Measurements from ENCODE around the gene FABP7. TPM values are rescaled to one million over a fixed set of nuclear protein-coding genes. Genes with fewer than 3 reads are reported as not detected.

The FABP7 gene
- total and polyA plus RNA-seq, 8 donors, result 2.8 TPM; not detected in 7

GRCh38 chr6:122758927-122759334, 20.6 kb upstream of the FABP7 start:
- WGBS, 5 donors, result 40 to 63% (median 51%) methylated on average over 1 of the region's 1 CpG
- no peaks in the 10 kb centered on the region for H3K36me3 ChIP-seq
- H3K9me3 ChIP-seq, result no peaks in the 10 kb centered on the region
- H3K27me3 ChIP-seq, result no peaks in the 10 kb centered on the region
- no peak overlapping the region for H3K27ac ChIP-seq
- TF ChIP-seq EP300 (IDR thresholded peaks at IDR 0.05) (no peak), POLR2AphosphoS5 (IDR thresholded peaks at IDR 0.05) (no peak), POLR2A (IDR thresholded peaks at IDR 0.05) (no peak)
- TF ChIP-seq, protein P1, sequence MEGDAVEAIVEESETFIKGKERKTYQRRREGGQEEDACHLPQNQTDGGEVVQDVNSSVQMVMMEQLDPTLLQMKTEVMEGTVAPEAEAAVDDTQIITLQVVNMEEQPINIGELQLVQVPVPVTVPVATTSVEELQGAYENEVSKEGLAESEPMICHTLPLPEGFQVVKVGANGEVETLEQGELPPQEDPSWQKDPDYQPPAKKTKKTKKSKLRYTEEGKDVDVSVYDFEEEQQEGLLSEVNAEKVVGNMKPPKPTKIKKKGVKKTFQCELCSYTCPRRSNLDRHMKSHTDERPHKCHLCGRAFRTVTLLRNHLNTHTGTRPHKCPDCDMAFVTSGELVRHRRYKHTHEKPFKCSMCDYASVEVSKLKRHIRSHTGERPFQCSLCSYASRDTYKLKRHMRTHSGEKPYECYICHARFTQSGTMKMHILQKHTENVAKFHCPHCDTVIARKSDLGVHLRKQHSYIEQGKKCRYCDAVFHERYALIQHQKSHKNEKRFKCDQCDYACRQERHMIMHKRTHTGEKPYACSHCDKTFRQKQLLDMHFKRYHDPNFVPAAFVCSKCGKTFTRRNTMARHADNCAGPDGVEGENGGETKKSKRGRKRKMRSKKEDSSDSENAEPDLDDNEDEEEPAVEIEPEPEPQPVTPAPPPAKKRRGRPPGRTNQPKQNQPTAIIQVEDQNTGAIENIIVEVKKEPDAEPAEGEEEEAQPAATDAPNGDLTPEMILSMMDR (IDR thresholded peaks at IDR 0.05), result no peak
- no peaks in the 10 kb centered on the region for H3K4me1 ChIP-seq
- intact Hi-C loops (cut with DNase I; ENCODE audit: low total_unique reads), result no loop called here
- no peak for DNase-seq
- no peak overlapping the region for H3K4me3 ChIP-seq

GRCh38 chr6:122760330-122760729, 19.2 kb upstream of the FABP7 start:
- DNase-seq, result no peak
- no peaks in the 10 kb centered on the region for H3K9me3 ChIP-seq
- H3K36me3 ChIP-seq, result no peaks in the 10 kb centered on the region
- no peak overlapping the region for H3K4me3 ChIP-seq
- TF ChIP-seq POLR2A (IDR thresholded peaks at IDR 0.05) (no peak), EP300 (IDR thresholded peaks at IDR 0.05) (no peak), POLR2AphosphoS5 (IDR thresholded peaks at IDR 0.05) (no peak)
- TF ChIP-seq, protein P1 (IDR thresholded peaks at IDR 0.05), result no peak
- intact Hi-C loops (cut with DNase I; ENCODE audit: low total_unique reads), result no loop called here
- H3K4me1 ChIP-seq, result no peaks in the 10 kb centered on the region
- H3K27me3 ChIP-seq, result no peaks in the 10 kb centered on the region
- H3K27ac ChIP-seq, result no peak overlapping the region

DNA sequence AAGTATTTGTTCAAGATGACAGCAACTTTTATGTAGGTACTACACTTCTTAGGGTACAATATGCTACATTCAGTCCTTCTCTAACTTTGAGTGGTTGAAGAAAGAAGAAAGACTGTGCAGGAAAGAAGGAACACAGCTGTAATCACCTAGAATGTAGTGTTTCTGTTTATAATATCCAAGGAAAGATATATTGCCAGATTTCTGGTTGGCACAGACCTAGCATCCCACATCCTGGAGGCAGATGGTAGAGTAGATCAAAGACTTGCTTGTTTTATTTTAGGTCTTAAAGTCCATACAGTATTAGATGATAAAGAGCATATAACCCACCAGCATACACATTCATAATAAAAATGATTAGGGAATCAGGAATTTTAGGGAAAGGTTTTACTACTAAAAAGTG, 13.3 kb upstream of the FABP7 start:
- no peak for DNase-seq
- H3K4me1 ChIP-seq, result peaks cover 0 to 6% (median 0%) of the 10 kb centered on the region in 4 donors
- H3K36me3 ChIP-seq, result no peaks in the 10 kb centered on the region
- H3K4me3 ChIP-seq, result no peak overlapping the region
- no peaks in the 10 kb centered on the region for H3K27me3 ChIP-seq
- TF ChIP-seq, protein P1 (IDR thresholded peaks at IDR 0.05), result no peak
- TF ChIP-seq POLR2A (IDR thresholded peaks at IDR 0.05) (no peak), EP300 (IDR thresholded peaks at IDR 0.05) (no peak), POLR2AphosphoS5 (IDR thresholded peaks at IDR 0.05) (no peak)
- no peaks in the 10 kb centered on the region for H3K9me3 ChIP-seq
- H3K27ac ChIP-seq, result no peak overlapping the region
- intact Hi-C loops (cut with DNase I; ENCODE audit: low total_unique reads), result no loop called here

GRCh38 chr6:122770835-122771601, 8.5 kb upstream of the FABP7 start:
- TF ChIP-seq POLR2A (IDR thresholded peaks at IDR 0.05) (no peak), POLR2AphosphoS5 (IDR thresholded peaks at IDR 0.05) (no peak), EP300 (IDR thresholded peaks at IDR 0.05) (no peak)
- TF ChIP-seq, protein P1 (IDR thresholded peaks at IDR 0.05), result peak in 2 of 7 experiments; percentile 15 to 34
- H3K4me1 ChIP-seq, result peaks cover 0 to 10% (median 0%) of the 10 kb centered on the region in 4 donors
- WGBS, 5 donors, result 12 to 48% (median 31%) methylated on average over 1 of the region's 1 CpG
- no peaks in the 10 kb centered on the region for H3K27me3 ChIP-seq
- no peak overlapping the region for H3K4me3 ChIP-seq
- H3K36me3 ChIP-seq, result no peaks in the 10 kb centered on the region
- peak in 1 of 2 donors; percentile 44 for DNase-seq
- H3K27ac ChIP-seq, result peak overlapping the region in 1 of 5 donors; percentile 10
- intact Hi-C loops (cut with DNase I; ENCODE audit: low total_unique reads), result no loop called here
- H3K9me3 ChIP-seq, result no peaks in the 10 kb centered on the region

All from stomach (tissue), 9 donors.